GM23338 (cell line): ENCODE results near the gene TOLLIP. TPM values are rescaled to one million over a fixed set of nuclear protein-coding genes. Genes with fewer than 3 reads are reported as not detected.

ENCODE experiments used
- ATAC-seq: fragments of 200-7000 bp; cut with Tn5 transposase; 3 replicates; pipeline ENCODE4 v1.9.1; 2020
- DNase-seq: peaks from one replicate; pipeline ENCODE4 v3.0.0-alpha.2; 2015; ENCODE audit warnings: low spot score
- H2AFZ ChIP-seq: fragments of 200-600 bp; sonication (generic); 2 replicates; pipeline ENCODE4 v1.8.0; 2016; ENCODE audit warnings: antibody characterized with exemption, mild to moderate bottlenecking, moderate library complexity
- H3F3A ChIP-seq: fragments of 200-600 bp; sonication (generic); replicated peaks from 2 replicates; pipeline ENCODE4 v1.8.0; 2017; ENCODE audit warnings: antibody characterized with exemption, mixed run types, low read depth
- H3K27ac ChIP-seq: fragments of 200-600 bp; sonication (generic); 2 replicates; pipeline ENCODE4 v1.6.1; 2016; ENCODE audit warnings: low read depth
- H3K27me3 ChIP-seq: fragments of 200-600 bp; sonication (generic); 2 replicates; pipeline ENCODE4 v1.8.0; 2016; ENCODE audit warnings: mild to moderate bottlenecking, mixed run types, moderate library complexity; ENCODE audit not compliant: insufficient read depth
- H3K36me3 ChIP-seq: fragments of 200-600 bp; sonication (generic); 2 replicates; pipeline ENCODE4 v1.8.0; 2016; ENCODE audit warnings: mild to moderate bottlenecking; ENCODE audit not compliant: insufficient read depth
- H3K4me1 ChIP-seq: fragments of 200-600 bp; sonication (generic); 2 replicates; pipeline ENCODE4 v1.8.0; 2016; ENCODE audit warnings: mild to moderate bottlenecking, moderate library complexity; ENCODE audit not compliant: insufficient read depth
- H3K4me2 ChIP-seq: fragments of 200-600 bp; sonication (generic); 2 replicates; pipeline ENCODE4 v1.7.1; 2017; ENCODE audit warnings: mixed run types
- H3K4me3 ChIP-seq: fragments of 200-600 bp; sonication (generic); 2 replicates; pipeline ENCODE4 v1.6.1; 2016; ENCODE audit warnings: mixed run types
- H3K79me2 ChIP-seq: fragments of 200-600 bp; sonication (generic); replicated peaks from 2 replicates; pipeline ENCODE4 v1.8.0; 2017; ENCODE audit warnings: mild to moderate bottlenecking; ENCODE audit not compliant: insufficient read depth
- H3K9me2 ChIP-seq: fragments of 200-600 bp; sonication (generic); 2 replicates; pipeline ENCODE4 v1.8.0; 2017; ENCODE audit not compliant: insufficient read depth
- H4K20me1 ChIP-seq: fragments of 200-600 bp; sonication (generic); replicated peaks from 2 replicates; pipeline ENCODE4 v1.8.0; 2017; ENCODE audit warnings: mild to moderate bottlenecking; ENCODE audit not compliant: insufficient read depth
- H3K27ac Mint-ChIP-seq: 2 replicates; pipeline ENCODE4 v1.8.0; 2020; ENCODE audit warnings: inconsistent platforms, mild to moderate bottlenecking, moderate library complexity, mixed read lengths
- H3K27me3 Mint-ChIP-seq: 3 replicates; pipeline ENCODE4 v1.8.0; 2022; ENCODE audit warnings: low read depth, mild to moderate bottlenecking, moderate library complexity, mixed read lengths, inconsistent platforms; ENCODE audit not compliant: insufficient read depth, poor library complexity
- H3K36me3 Mint-ChIP-seq: 3 replicates; pipeline ENCODE4 v1.8.0; 2021; ENCODE audit warnings: low read depth, mild to moderate bottlenecking, inconsistent platforms, moderate library complexity, mixed read lengths
- H3K4me1 Mint-ChIP-seq: 3 replicates; pipeline ENCODE4 v1.8.0; 2020; ENCODE audit warnings: mild to moderate bottlenecking, inconsistent platforms, mixed read lengths
- H3K4me3 Mint-ChIP-seq: 3 replicates; pipeline ENCODE4 v1.8.0; 2021; ENCODE audit warnings: moderate library complexity, mild to moderate bottlenecking, inconsistent platforms, mixed read lengths
- H3K9me3 Mint-ChIP-seq: 3 replicates; pipeline ENCODE4 v1.8.0; 2020; ENCODE audit warnings: moderate library complexity, mild to moderate bottlenecking, inconsistent platforms, mixed read lengths
- CREB1 ChIP-seq: fragments of 250-450 bp; sonication (Bioruptor Pico); IDR thresholded peaks from 2 replicates; pipeline ENCODE4 v1.5.0; 2020; ENCODE audit warnings: low read depth, mild to moderate bottlenecking, moderate library complexity
- CTCF ChIP-seq, 2 experiments: fragments of 200-600 bp in 1 of 2; sonication (generic) in 1 of 2; conservative IDR thresholded peaks; 2 replicates each; pipeline versions ENCODE4 v1.5.1 to v1.6.1; 2016 to 2017; ENCODE audit warnings: antibody characterized with exemption in 2 of 2, low read depth in 2 of 2, mild to moderate bottlenecking in 2 of 2, moderate library complexity in 1 of 2
- EZH2 ChIP-seq: fragments of 200-600 bp; sonication (generic); IDR thresholded peaks from one replicate; pipeline ENCODE4 v1.8.0; 2017; ENCODE audit warnings: antibody characterized with exemption, mild to moderate bottlenecking, low read depth; ENCODE audit not compliant: unreplicated experiment
- EZH2phosphoT487 ChIP-seq: fragments of 200-600 bp; sonication (generic); IDR thresholded peaks from one replicate; pipeline ENCODE4 v1.8.1; 2018; ENCODE audit warnings: antibody characterized with exemption; ENCODE audit not compliant: unreplicated experiment
- JUNB ChIP-seq: IDR thresholded peaks from one replicate; pipeline ENCODE4 v1.6.1; 2016; ENCODE audit warnings: antibody characterized with exemption; ENCODE audit not compliant: unreplicated experiment
- NANOG ChIP-seq: IDR thresholded peaks from 2 replicates; pipeline ENCODE4 v1.6.1; 2016; ENCODE audit warnings: antibody characterized with exemption, borderline replicate concordance
- POLR2AphosphoS5 ChIP-seq: IDR thresholded peaks from 2 replicates; pipeline ENCODE4 v1.6.1; 2016; ENCODE audit warnings: antibody characterized with exemption, low read depth
- REST ChIP-seq: IDR thresholded peaks from one replicate; pipeline ENCODE4 v1.6.1; 2018; ENCODE audit warnings: antibody characterized with exemption; ENCODE audit not compliant: unreplicated experiment
- STAT1 ChIP-seq: IDR thresholded peaks from one replicate; pipeline ENCODE4 v1.6.1; 2016; ENCODE audit warnings: antibody characterized with exemption; ENCODE audit not compliant: unreplicated experiment
- ZNF114 ChIP-seq: fragments of 250-450 bp; sonication (Bioruptor Pico); IDR thresholded peaks from 2 replicates; pipeline ENCODE4 v1.5.0; 2020; ENCODE audit warnings: mild to moderate bottlenecking, moderate library complexity
- ZNF331 ChIP-seq: fragments of 250-450 bp; sonication (Bioruptor Pico); IDR thresholded peaks from 2 replicates; pipeline ENCODE4 v1.5.0; 2020; ENCODE audit warnings: low read depth, mild to moderate bottlenecking, moderate library complexity
- ZNF462 ChIP-seq: fragments of 250-450 bp; sonication (Bioruptor Pico); IDR thresholded peaks from 2 replicates; pipeline ENCODE4 v1.5.0; 2020; ENCODE audit warnings: mild to moderate bottlenecking, moderate library complexity
- polyA plus RNA-seq: library from polyadenylated mRNA; unstranded; fragments of >200 nt; fragmentation: Nextera tagmentation; extraction: Ambion mirVana; gene quantifications from 2 replicates; pipeline ENCODE4 v1.2.1, GENCODE V29; 2016
- total RNA-seq: library from RNA; depleted of rRNA; stranded (reverse); fragments of >200 nt; shearing (Covaris generic); gene quantifications from 2 replicates; pipeline ENCODE4 v1.2.3, GENCODE V29; 2014
- TF ChIP-seq, protein P1 (sequence below): IDR thresholded peaks from 2 replicates; pipeline ENCODE4 v1.6.1; 2016; ENCODE audit warnings: antibody characterized with exemption

Gene TOLLIP
- total and polyA plus RNA-seq, 2 experiments from 2014 or later: 13.5 to 18.0 TPM

DNA sequence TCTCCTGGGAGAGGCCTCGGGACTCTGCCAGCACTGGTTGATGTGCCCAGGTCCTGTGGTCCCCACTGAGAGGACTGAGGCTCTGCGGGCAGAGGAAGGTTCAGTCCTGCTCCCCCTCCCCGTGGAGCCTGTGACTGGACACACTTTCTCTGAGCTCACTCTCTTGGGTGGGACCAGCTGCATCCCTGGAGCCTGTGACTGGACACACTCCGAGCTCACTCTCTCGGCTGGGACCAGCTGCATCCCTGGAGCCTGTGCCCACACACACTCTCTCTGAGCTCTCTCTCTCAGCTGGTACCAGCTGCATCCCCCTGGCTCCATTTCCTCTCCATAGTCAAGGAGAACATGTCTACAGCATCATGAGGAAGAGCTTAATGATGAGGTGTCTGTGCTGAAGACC, 39.5 kb downstream of the TOLLIP start:
- Mint-ChIP-seq H3K36me3 (peaks cover 12% of the 10 kb centered on the region), H3K27me3 (peaks cover 6% of the 10 kb centered on the region), H3K27ac (no peak overlapping the region), H3K9me3 (peaks cover 23% of the 10 kb centered on the region), H3K4me1 (no peaks in the 10 kb centered on the region; the same call in 2 of the 3 replicates), H3K4me3 (no peak overlapping the region)
- no peak overlapping the region for H3K4me2 ChIP-seq
- H3K4me1 ChIP-seq: no peaks in the 10 kb centered on the region
- TF ChIP-seq REST: no peak
- TF ChIP-seq POLR2AphosphoS5: no peak
- TF ChIP-seq, protein P1, sequence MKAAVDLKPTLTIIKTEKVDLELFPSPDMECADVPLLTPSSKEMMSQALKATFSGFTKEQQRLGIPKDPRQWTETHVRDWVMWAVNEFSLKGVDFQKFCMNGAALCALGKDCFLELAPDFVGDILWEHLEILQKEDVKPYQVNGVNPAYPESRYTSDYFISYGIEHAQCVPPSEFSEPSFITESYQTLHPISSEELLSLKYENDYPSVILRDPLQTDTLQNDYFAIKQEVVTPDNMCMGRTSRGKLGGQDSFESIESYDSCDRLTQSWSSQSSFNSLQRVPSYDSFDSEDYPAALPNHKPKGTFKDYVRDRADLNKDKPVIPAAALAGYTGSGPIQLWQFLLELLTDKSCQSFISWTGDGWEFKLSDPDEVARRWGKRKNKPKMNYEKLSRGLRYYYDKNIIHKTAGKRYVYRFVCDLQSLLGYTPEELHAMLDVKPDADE: no peak
- TF ChIP-seq EZH2: no peak
- no peak for TF ChIP-seq STAT1
- TF ChIP-seq EZH2phosphoT487: no peak
- TF ChIP-seq CREB1 (CRISPR knock-in tag): no peak
- no peak for TF ChIP-seq NANOG
- TF ChIP-seq CTCF (conservative IDR thresholded peaks at IDR 0.05; ENCODE audit: low read depth in 2 of 2): no peak
- TF ChIP-seq ZNF462 (CRISPR knock-in tag): no peak
- TF ChIP-seq ZNF331 (CRISPR knock-in tag): no peak
- TF ChIP-seq ZNF114 (CRISPR knock-in tag): no peak
- TF ChIP-seq JUNB: no peak
- H3K79me2 ChIP-seq: no peaks in the 10 kb centered on the region
- ATAC-seq (no peak), DNase-seq (no peak)
- H3K27me3 ChIP-seq: no peaks in the 10 kb centered on the region
- no peaks in the 10 kb centered on the region for H3F3A ChIP-seq
- H3K27ac ChIP-seq: no peak overlapping the region
- no peaks in the 10 kb centered on the region for H3K9me2 ChIP-seq
- no peaks in the 10 kb centered on the region for H4K20me1 ChIP-seq
- no peaks in the 10 kb centered on the region for H3K36me3 ChIP-seq
- H2AFZ ChIP-seq: no peak overlapping the region
- H3K4me3 ChIP-seq: no peak overlapping the region
